Right cardiac atrium (tissue), 5 donors: ENCODE measurements around the gene IQCM. TPM values are rescaled to one million over a fixed set of nuclear protein-coding genes. Genes with fewer than 3 reads are reported as not detected.
A peak's percentile ranks its signal among the peaks of the same experiment; 100 is the strongest.

Experiments
- ATAC-seq, 2 donors: fragments of 200-7000 bp; cut with Tn5 transposase; one replicate each; pipeline versions ENCODE4 v1.8.0 to v1.9.1; 2020; ENCODE audit warnings: moderate library complexity in 2 of 2, mild to moderate bottlenecking in 1 of 2
- DNase-seq, 3 donors: peaks; one replicate each; pipeline ENCODE4 v3.0.0-alpha.2; 2020
- H3K27ac ChIP-seq: one replicate; pipeline ENCODE4 v1.5.1; 2013; ENCODE audit warnings: mild to moderate bottlenecking, low read length, control low read depth, moderate library complexity
- H3K27me3 ChIP-seq: one replicate; pipeline ENCODE4 v1.6.1; 2013; ENCODE audit not compliant: control insufficient read depth, insufficient read depth
- H3K4me1 ChIP-seq: one replicate; pipeline ENCODE4 v1.6.1; 2013; ENCODE audit warnings: low read length; ENCODE audit not compliant: control insufficient read depth, insufficient read depth
- H3K4me3 ChIP-seq: one replicate; pipeline ENCODE4 v1.5.1; 2013; ENCODE audit warnings: low read length, control low read depth
- H3K9me3 ChIP-seq: one replicate; pipeline ENCODE4 v1.6.1; 2013; ENCODE audit warnings: low read length; ENCODE audit not compliant: control insufficient read depth
- WGBS: extraction: QIAGEN DNeasy Blood & Tissue Kit; methylation state at CpG from one replicate; pipeline ENCODE4 v1.1.7; 2013; 5-methylcytosine and 5-hydroxymethylcytosine counted together
- intact Hi-C, 4 donors: fragments of 100-400 bp; cut with DNase I; formaldehyde crosslinking; loops; one replicate each; pipeline versions ENCODE4 v1.11.0 to v1.14.0; 2022 to 2023
- polyA plus RNA-seq: library from polyadenylated mRNA; stranded (reverse); fragments of 200-250 nt; gene quantifications from one replicate; pipeline ENCODE4 v1.2.3, GENCODE V29; 2013
- total RNA-seq, 4 donors: library from RNA; stranded (reverse); fragmentation: NEBNext Ultra II Directional; extraction: Animal tissue kit (Norgen Biotek cat#: 25700); gene quantifications; one replicate each; pipeline ENCODE4 v1.2.1, GENCODE V29; 2021
- donor health status: healthy with polysubstance abuse.
- donor health status: DM: no; HTN: yes; CAD: no.
- donor health status: DM: no; HTN: no; CAD: no.
- donor health status: DM: no; HTN: yes; CAD: no; lungs with severe emphysema.
- donor health status: DM: yes; HTN: yes; CAD: no.

IQCM gene
- total and polyA plus RNA-seq, 5 donors: not detected

DNA sequence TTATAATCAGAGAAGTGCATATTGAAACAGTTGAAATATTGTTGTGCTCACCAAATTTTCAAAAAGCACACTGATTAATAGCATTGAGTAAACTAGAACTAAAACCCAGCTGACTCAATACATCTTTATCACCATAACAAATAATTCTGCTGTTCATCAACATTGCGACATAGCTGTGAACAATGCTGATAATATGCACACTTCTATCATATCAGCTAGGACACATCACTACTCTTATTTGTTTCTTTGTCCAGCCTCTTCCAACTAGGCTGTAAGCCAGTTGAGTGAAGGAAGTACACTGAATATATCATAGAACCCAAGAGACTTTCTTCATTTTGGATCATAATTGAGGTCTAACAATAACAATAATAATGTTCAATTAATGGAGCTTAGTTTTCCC lies 349.7 kb downstream of the IQCM start:
- ATAC-seq: no peak
- 34% methylated on average over 1 of the region's 1 CpG for WGBS

DNA sequence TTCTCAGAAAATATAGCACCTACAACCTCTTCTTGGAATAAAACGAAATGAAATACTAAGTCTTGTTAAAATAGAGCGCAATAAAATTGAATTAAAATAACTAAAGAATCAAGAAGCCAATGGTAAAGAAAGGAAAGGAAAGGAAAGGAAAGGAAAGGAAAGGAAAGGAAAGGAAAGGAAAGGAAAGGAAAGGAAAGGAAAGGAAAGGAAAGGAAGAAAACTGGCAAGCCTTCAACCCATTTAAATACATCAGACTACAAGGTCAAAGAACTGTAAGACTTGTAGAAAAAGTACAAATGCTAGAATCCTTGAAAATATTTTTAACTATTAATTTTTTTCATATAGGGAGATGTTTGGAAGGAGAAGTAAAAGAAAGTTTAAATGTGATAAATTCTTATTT lies 372.1 kb downstream of the IQCM start:
- no peaks in the 10 kb centered on the region for H3K4me1 ChIP-seq
- ATAC-seq: no peak
- H3K4me3 ChIP-seq: no peak overlapping the region
- WGBS: 71% methylated on average over 2 of the region's 2 CpGs
- no peak for DNase-seq
- H3K27me3 ChIP-seq: no peaks in the 10 kb centered on the region
- intact Hi-C loops: no loop called here
- no peak overlapping the region for H3K27ac ChIP-seq
- H3K9me3 ChIP-seq: no peaks in the 10 kb centered on the region

More for the DNA sequence above, 349.7 kb downstream of the IQCM start:
- Histone ChIP-seq H3K27ac (no peak overlapping the region), H3K27me3 (no peaks in the 10 kb centered on the region), H3K9me3 (no peaks in the 10 kb centered on the region), H3K4me3 (no peak overlapping the region), H3K4me1 (no peaks in the 10 kb centered on the region)
- DNase-seq: no peak
- intact Hi-C loops: no loop called here

DNA sequence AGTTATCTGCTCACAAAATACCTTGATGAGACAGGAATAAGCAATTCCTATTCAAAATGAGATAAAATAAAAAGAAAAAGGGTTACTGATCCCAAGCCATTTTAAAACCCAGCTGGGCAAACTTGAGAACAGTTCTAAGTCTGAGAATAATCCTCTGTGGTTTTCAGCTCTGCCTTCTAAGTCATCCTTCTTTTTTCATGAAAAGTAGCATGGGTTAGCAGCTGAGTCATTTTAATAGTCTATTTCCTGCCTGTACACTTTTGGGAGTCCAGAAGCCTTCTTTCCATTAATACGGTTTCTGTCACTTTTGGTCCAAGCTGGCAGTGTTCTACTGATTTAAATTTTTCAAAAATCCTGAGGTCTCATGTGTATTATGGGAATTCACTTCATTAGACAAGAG lies 374.3 kb downstream of the IQCM start:
- Histone ChIP-seq H3K4me3 (no peak overlapping the region), H3K9me3 (no peaks in the 10 kb centered on the region), H3K27me3 (no peaks in the 10 kb centered on the region), H3K27ac (no peak overlapping the region), H3K4me1 (no peaks in the 10 kb centered on the region)
- ATAC-seq (no peak), DNase-seq (no peak)
- 49% methylated on average over 1 of the region's 1 CpG for WGBS
- intact Hi-C loops: no loop called here

GRCh38 chr4:149426461-149426860 lies 389.2 kb downstream of the IQCM start:
- WGBS: 98% methylated on average over 1 of the region's 1 CpG
- ATAC-seq (no peak), DNase-seq (no peak)
- no peaks in the 10 kb centered on the region for H3K9me3 ChIP-seq
- intact Hi-C loops: no loop called here
- H3K27ac ChIP-seq: no peak overlapping the region
- no peaks in the 10 kb centered on the region for H3K4me1 ChIP-seq
- no peaks in the 10 kb centered on the region for H3K27me3 ChIP-seq
- H3K4me3 ChIP-seq: no peak overlapping the region

GRCh38 chr4:149409555-149409962 lies 406.1 kb downstream of the IQCM start:
- no peak overlapping the region for H3K4me3 ChIP-seq
- H3K27me3 ChIP-seq: no peaks in the 10 kb centered on the region
- intact Hi-C loops: no loop called here
- peak overlapping the region; percentile 26 for H3K27ac ChIP-seq
- no peaks in the 10 kb centered on the region for H3K9me3 ChIP-seq
- H3K4me1 ChIP-seq: peaks cover 3% of the 10 kb centered on the region
- ATAC-seq (peak; percentile 48 to 63), DNase-seq (peak in 2 of 3 donors; percentile 16 to 32)
- 38% methylated on average over 3 of the region's 3 CpGs for WGBS

DNA sequence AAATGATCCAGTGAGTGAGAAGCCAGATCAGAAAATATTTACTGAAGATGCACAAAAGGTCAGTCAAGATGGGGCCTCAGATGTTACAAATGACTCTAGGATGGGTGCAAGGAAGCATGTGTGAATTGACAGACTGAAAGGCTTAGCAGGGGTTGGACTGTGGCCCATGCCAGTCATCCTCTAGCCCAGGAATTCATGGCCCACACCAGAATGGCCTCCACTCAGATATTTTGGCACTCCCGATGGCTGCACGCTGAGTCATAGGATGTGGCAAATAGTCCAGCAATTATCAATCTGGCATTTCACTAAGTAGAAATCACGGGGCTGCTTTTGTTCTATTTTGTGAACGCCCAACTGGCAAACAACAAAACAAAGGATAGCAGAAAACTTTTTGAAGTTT lies 406.5 kb downstream of the IQCM start:
- peak overlapping the region; percentile 7 for H3K27ac ChIP-seq
- H3K4me3 ChIP-seq: no peak overlapping the region
- DNase-seq: peak; percentile 48 to 66 (median 53)
- intact Hi-C loops: no loop called here
- no peaks in the 10 kb centered on the region for H3K9me3 ChIP-seq
- peaks cover 3% of the 10 kb centered on the region for H3K4me1 ChIP-seq
- no peaks in the 10 kb centered on the region for H3K27me3 ChIP-seq
- peak; percentile 87 to 90 for ATAC-seq
- 23% methylated on average over 4 of the region's 4 CpGs for WGBS

GRCh38 chr4:149404143-149404542 lies 411.5 kb downstream of the IQCM start:
- DNase-seq (no peak), ATAC-seq (no peak)
- peaks cover 3% of the 10 kb centered on the region for H3K4me1 ChIP-seq
- intact Hi-C loops: no loop called here
- H3K27ac ChIP-seq: no peak overlapping the region
- H3K9me3 ChIP-seq: no peaks in the 10 kb centered on the region
- H3K4me3 ChIP-seq: no peak overlapping the region
- H3K27me3 ChIP-seq: no peaks in the 10 kb centered on the region
- 63% methylated on average over 3 of the region's 3 CpGs for WGBS

GRCh38 chr4:149403081-149403480 lies 412.6 kb downstream of the IQCM start:
- WGBS: 63% methylated on average over 2 of the region's 2 CpGs
- no peaks in the 10 kb centered on the region for H3K9me3 ChIP-seq
- no peaks in the 10 kb centered on the region for H3K27me3 ChIP-seq
- intact Hi-C loops: no loop called here
- no peak overlapping the region for H3K27ac ChIP-seq
- H3K4me1 ChIP-seq: no peaks in the 10 kb centered on the region
- DNase-seq (no peak), ATAC-seq (no peak)
- H3K4me3 ChIP-seq: no peak overlapping the region

DNA sequence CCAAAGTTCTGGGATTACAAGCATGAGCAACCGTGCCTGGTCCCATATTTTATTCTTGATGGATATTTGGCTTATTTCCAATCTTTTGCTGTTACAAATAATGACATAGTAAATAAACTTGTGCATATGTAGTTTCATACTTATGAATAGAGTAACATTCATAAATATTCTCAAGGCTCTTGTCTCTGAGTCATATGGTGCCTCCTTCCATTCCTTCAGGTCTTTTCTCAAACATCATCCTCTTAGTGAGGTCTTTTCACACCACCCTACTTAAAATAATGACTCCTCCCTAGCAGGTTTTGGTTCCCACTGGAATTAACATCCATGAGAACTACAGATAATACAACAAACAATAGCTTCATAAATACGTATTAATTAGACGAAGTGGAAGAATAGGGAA lies 416.6 kb downstream of the IQCM start:
- no peaks in the 10 kb centered on the region for H3K27me3 ChIP-seq
- no peaks in the 10 kb centered on the region for H3K9me3 ChIP-seq
- whole genome bisulfite sequencing: 58% methylated on average over 3 of the region's 3 CpGs
- no peak overlapping the region for H3K4me3 ChIP-seq
- no peak overlapping the region for H3K27ac ChIP-seq
- intact Hi-C loops: no loop called here
- no peaks in the 10 kb centered on the region for H3K4me1 ChIP-seq
- ATAC-seq: no peak
- no peak for DNase-seq

DNA sequence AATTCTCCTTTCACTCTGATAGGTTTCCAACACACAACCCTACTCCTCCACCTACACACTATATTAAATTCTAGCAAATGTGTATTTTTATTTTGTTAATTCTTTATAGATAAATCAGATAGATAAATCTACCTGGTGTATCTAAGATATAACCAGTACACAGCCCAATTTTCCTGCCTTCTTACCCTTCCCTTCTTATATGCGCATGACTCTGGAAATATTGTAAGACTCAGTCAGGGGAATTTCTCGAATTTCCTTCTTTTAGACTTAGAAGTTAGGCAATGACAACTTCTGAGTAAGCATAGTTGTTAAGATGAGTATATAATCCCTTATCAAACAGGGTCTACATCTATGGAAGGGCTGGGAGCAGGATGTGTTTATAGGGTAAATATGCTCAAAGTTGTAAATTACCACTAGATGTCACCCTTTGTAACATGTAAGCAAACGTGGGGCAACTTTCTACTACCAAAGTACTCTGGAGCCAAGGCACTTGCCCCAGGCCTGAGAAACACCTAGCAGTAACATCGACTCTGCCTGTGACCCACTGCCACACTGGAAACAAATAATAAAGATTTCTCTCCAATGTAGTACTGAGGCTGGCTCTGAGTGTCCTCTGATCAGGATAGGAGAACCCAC lies 444.7 kb downstream of the IQCM start:
- Histone ChIP-seq H3K4me3 (no peak overlapping the region), H3K4me1 (no peaks in the 10 kb centered on the region), H3K27ac (no peak overlapping the region), H3K27me3 (no peaks in the 10 kb centered on the region), H3K9me3 (no peaks in the 10 kb centered on the region)
- no peak for DNase-seq
- WGBS: 47% methylated on average over 4 of the region's 4 CpGs
- peak in 1 of 2 donors; percentile 50 for ATAC-seq
- intact Hi-C loops: loop anchor here in 2 of 4 donors (5.0 kb wide), 1 partner anchor 526 kb away; no protein-coding TSS in a partner anchor

GRCh38 chr4:149370002-149370401 lies 445.6 kb downstream of the IQCM start:
- Histone ChIP-seq H3K4me1 (no peaks in the 10 kb centered on the region), H3K9me3 (no peaks in the 10 kb centered on the region), H3K4me3 (no peak overlapping the region), H3K27me3 (no peaks in the 10 kb centered on the region), H3K27ac (no peak overlapping the region)
- no peak for ATAC-seq
- WGBS: 82% methylated on average over 3 of the region's 3 CpGs
- intact Hi-C loops: loop anchor here in 2 of 4 donors (5.0 kb wide), 1 partner anchor 527 kb away; no protein-coding TSS in a partner anchor
- DNase-seq: no peak

DNA sequence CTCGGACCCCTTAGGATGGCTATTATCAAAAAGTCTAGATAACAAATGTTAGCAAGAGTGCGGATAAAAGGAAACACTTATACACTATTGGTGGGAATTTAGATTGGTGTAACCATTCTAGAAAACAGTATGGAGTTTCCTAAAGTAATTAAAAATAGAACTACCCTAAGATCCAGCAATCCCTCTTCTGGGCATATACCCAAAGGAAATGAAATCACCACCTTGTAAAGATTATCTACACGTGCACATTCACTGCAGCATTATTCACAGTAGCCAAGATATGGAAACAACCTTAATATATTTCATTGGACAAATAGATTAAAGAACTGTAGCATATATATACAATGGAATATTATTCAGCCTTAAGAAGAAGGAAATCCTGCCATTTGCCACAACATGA lies 462.4 kb downstream of the IQCM start:
- no peaks in the 10 kb centered on the region for H3K4me1 ChIP-seq
- no peak overlapping the region for H3K4me3 ChIP-seq
- no peak overlapping the region for H3K27ac ChIP-seq
- ATAC-seq (no peak), DNase-seq (no peak)
- intact Hi-C loops: no loop called here
- no peaks in the 10 kb centered on the region for H3K27me3 ChIP-seq
- no peaks in the 10 kb centered on the region for H3K9me3 ChIP-seq
- 53% methylated on average over 3 of the region's 3 CpGs for WGBS
